Measurements from ENCODE around the gene ST6GALNAC3.

Gene ST6GALNAC3

GRCh38 chr1:76585980-76586674 is 511.6 kb downstream of the ST6GALNAC3 start:
- no CpG with 5 or more reads among the region's 4 CpGs for WGBS (ENCODE audit: extremely low coverage, insufficient coverage, low lambda C conversion rate)
- H3K4me3 ChIP-seq (ENCODE audit: low read length) = no peak overlapping the region

GRCh38 chr1:76587212-76587611 is 512.7 kb downstream of the ST6GALNAC3 start:
- no peaks in the 10 kb centered on the region for H3K36me3 ChIP-seq (ENCODE audit: control insufficient read depth, insufficient read depth, low read length)
- no CpG with 5 or more reads among the region's 9 CpGs for WGBS (ENCODE audit: extremely low coverage, insufficient coverage, low lambda C conversion rate)
- no peak overlapping the region for H3K9ac ChIP-seq (ENCODE audit: low read length)
- H3K27me3 ChIP-seq (ENCODE audit: insufficient read depth, low read length, poor library complexity) = no peaks in the 10 kb centered on the region
- no peaks in the 10 kb centered on the region for H3K4me1 ChIP-seq (ENCODE audit: control insufficient read depth, low read depth, low read length)
- H3K4me2 ChIP-seq (ENCODE audit: low read length) = no peak overlapping the region
- no peak overlapping the region for H3K4ac ChIP-seq (ENCODE audit: low read depth, low read length)
- no peak overlapping the region for H2BK5ac ChIP-seq (ENCODE audit: low read length)
- no peak for DNase-seq
- no peak overlapping the region for H2BK120ac ChIP-seq (ENCODE audit: low read depth, low read length)
- no peak overlapping the region for H4K8ac ChIP-seq (ENCODE audit: low read depth, low read length)
- no peak overlapping the region for H3K27ac ChIP-seq (ENCODE audit: low read depth, low read length)
- no peak overlapping the region for H4K5ac ChIP-seq (ENCODE audit: low read length)
- H3K79me1 ChIP-seq (ENCODE audit: low read length) = no peaks in the 10 kb centered on the region
- H3K23ac ChIP-seq (ENCODE audit: low read length) = no peak overlapping the region
- H3K79me2 ChIP-seq (ENCODE audit: control insufficient read depth, insufficient read depth, low read length) = no peaks in the 10 kb centered on the region
- no peak overlapping the region for H3K4me3 ChIP-seq (ENCODE audit: low read length)
- H2AK5ac ChIP-seq (ENCODE audit: low read length) = no peak overlapping the region
- no peak overlapping the region for H3K56ac ChIP-seq (ENCODE audit: low read length)
- no peak overlapping the region for H3K18ac ChIP-seq (ENCODE audit: low read length)
- no peak overlapping the region for H2BK15ac ChIP-seq (replicated peaks; ENCODE audit: low read depth)

More at GRCh38 chr1:76585980-76586674, 511.6 kb downstream of the ST6GALNAC3 start:
- Histone ChIP-seq H3K36me3 (ENCODE audit: control insufficient read depth, insufficient read depth, low read length) (no peaks in the 10 kb centered on the region), H3K4me2 (ENCODE audit: low read length) (no peak overlapping the region), H3K27me3 (ENCODE audit: insufficient read depth, low read length, poor library complexity) (no peaks in the 10 kb centered on the region), H2BK5ac (ENCODE audit: low read length) (no peak overlapping the region), H2BK15ac (replicated peaks; ENCODE audit: low read depth) (no peak overlapping the region), H3K4ac (ENCODE audit: low read depth, low read length) (no peak overlapping the region), H4K8ac (ENCODE audit: low read depth, low read length) (no peak overlapping the region), H2AK5ac (ENCODE audit: low read length) (no peak overlapping the region), H4K5ac (ENCODE audit: low read length) (no peak overlapping the region), H2BK120ac (ENCODE audit: low read depth, low read length) (no peak overlapping the region), H3K18ac (ENCODE audit: low read length) (no peak overlapping the region), H3K27ac (ENCODE audit: low read depth, low read length) (no peak overlapping the region), H3K56ac (ENCODE audit: low read length) (no peak overlapping the region), H3K79me2 (ENCODE audit: control insufficient read depth, insufficient read depth, low read length) (no peaks in the 10 kb centered on the region), H3K4me1 (ENCODE audit: control insufficient read depth, low read depth, low read length) (no peaks in the 10 kb centered on the region), H3K79me1 (ENCODE audit: low read length) (no peaks in the 10 kb centered on the region), H3K23ac (ENCODE audit: low read length) (no peak overlapping the region), H3K9ac (ENCODE audit: low read length) (no peak overlapping the region)
- DNase-seq = no peak

- Histone ChIP-seq H4K8ac (ENCODE audit: low read depth, low read length) (no peak overlapping the region), H3K79me2 (ENCODE audit: control insufficient read depth, insufficient read depth, low read length) (no peaks in the 10 kb centered on the region), H3K4me3 (ENCODE audit: low read length) (no peak overlapping the region), H2AK5ac (ENCODE audit: low read length) (no peak overlapping the region), H4K5ac (ENCODE audit: low read length) (no peak overlapping the region), H3K4me1 (ENCODE audit: control insufficient read depth, low read depth, low read length) (no peaks in the 10 kb centered on the region), H3K23ac (ENCODE audit: low read length) (no peak overlapping the region), H3K36me3 (ENCODE audit: control insufficient read depth, insufficient read depth, low read length) (no peaks in the 10 kb centered on the region), H3K4ac (ENCODE audit: low read depth, low read length) (no peak overlapping the region), H2BK5ac (ENCODE audit: low read length) (no peak overlapping the region), H3K18ac (ENCODE audit: low read length) (no peak overlapping the region), H2BK120ac (ENCODE audit: low read depth, low read length) (no peak overlapping the region), H3K27ac (ENCODE audit: low read depth, low read length) (no peak overlapping the region), H3K4me2 (ENCODE audit: low read length) (no peak overlapping the region), H3K79me1 (ENCODE audit: low read length) (no peaks in the 10 kb centered on the region), H3K27me3 (ENCODE audit: insufficient read depth, low read length, poor library complexity) (no peaks in the 10 kb centered on the region), H3K56ac (ENCODE audit: low read length) (no peak overlapping the region), H2BK15ac (replicated peaks; ENCODE audit: low read depth) (no peak overlapping the region), H3K9ac (ENCODE audit: low read length) (no peak overlapping the region)
- no peak for DNase-seq
- no CpG with 5 or more reads among the region's 1 CpG for WGBS (ENCODE audit: extremely low coverage, insufficient coverage, low lambda C conversion rate)
Observed at GRCh38 chr1:76591461-76591860, 516.9 kb downstream of the ST6GALNAC3 start.

GRCh38 chr1:76591963-76592362 is 517.4 kb downstream of the ST6GALNAC3 start:
- Histone ChIP-seq H3K56ac (ENCODE audit: low read length) (no peak overlapping the region), H3K36me3 (ENCODE audit: control insufficient read depth, insufficient read depth, low read length) (no peaks in the 10 kb centered on the region), H3K9ac (ENCODE audit: low read length) (no peak overlapping the region), H3K27me3 (ENCODE audit: insufficient read depth, low read length, poor library complexity) (no peaks in the 10 kb centered on the region), H2BK120ac (ENCODE audit: low read depth, low read length) (no peak overlapping the region), H3K79me1 (ENCODE audit: low read length) (no peaks in the 10 kb centered on the region), H2AK5ac (ENCODE audit: low read length) (no peak overlapping the region), H4K8ac (ENCODE audit: low read depth, low read length) (no peak overlapping the region), H3K4ac (ENCODE audit: low read depth, low read length) (no peak overlapping the region), H3K79me2 (ENCODE audit: control insufficient read depth, insufficient read depth, low read length) (no peaks in the 10 kb centered on the region), H2BK15ac (replicated peaks; ENCODE audit: low read depth) (no peak overlapping the region), H3K4me3 (ENCODE audit: low read length) (no peak overlapping the region), H3K23ac (ENCODE audit: low read length) (no peak overlapping the region), H3K27ac (ENCODE audit: low read depth, low read length) (no peak overlapping the region), H2BK5ac (ENCODE audit: low read length) (no peak overlapping the region), H4K5ac (ENCODE audit: low read length) (no peak overlapping the region), H3K4me1 (ENCODE audit: control insufficient read depth, low read depth, low read length) (no peaks in the 10 kb centered on the region), H3K18ac (ENCODE audit: low read length) (no peak overlapping the region), H3K4me2 (ENCODE audit: low read length) (no peak overlapping the region)
- DNase-seq = no peak
- WGBS (ENCODE audit: extremely low coverage, insufficient coverage, low lambda C conversion rate) = no CpG with 5 or more reads among the region's 2 CpGs

GRCh38 chr1:76593141-76593540 is 518.6 kb downstream of the ST6GALNAC3 start:
- Histone ChIP-seq H3K27me3 (ENCODE audit: insufficient read depth, low read length, poor library complexity) (no peaks in the 10 kb centered on the region), H3K4me3 (ENCODE audit: low read length) (no peak overlapping the region)

GRCh38 chr1:76593618-76594017 is 519.1 kb downstream of the ST6GALNAC3 start:
- H3K56ac ChIP-seq (ENCODE audit: low read length) = no peak overlapping the region
- WGBS (ENCODE audit: extremely low coverage, insufficient coverage, low lambda C conversion rate) = no CpG with 5 or more reads among the region's 3 CpGs
- H3K18ac ChIP-seq (ENCODE audit: low read length) = no peak overlapping the region
- no peaks in the 10 kb centered on the region for H3K4me1 ChIP-seq (ENCODE audit: control insufficient read depth, low read depth, low read length)
- no peak overlapping the region for H2BK5ac ChIP-seq (ENCODE audit: low read length)
- no peaks in the 10 kb centered on the region for H3K36me3 ChIP-seq (ENCODE audit: control insufficient read depth, insufficient read depth, low read length)
- no peak overlapping the region for H3K4ac ChIP-seq (ENCODE audit: low read depth, low read length)
- no peaks in the 10 kb centered on the region for H3K27me3 ChIP-seq (ENCODE audit: insufficient read depth, low read length, poor library complexity)
- H3K79me1 ChIP-seq (ENCODE audit: low read length) = no peaks in the 10 kb centered on the region
- no peak overlapping the region for H4K8ac ChIP-seq (ENCODE audit: low read depth, low read length)
- H3K27ac ChIP-seq (ENCODE audit: low read depth, low read length) = no peak overlapping the region
- no peak overlapping the region for H2BK15ac ChIP-seq (replicated peaks; ENCODE audit: low read depth)
- no peak overlapping the region for H2AK5ac ChIP-seq (ENCODE audit: low read length)
- H3K9ac ChIP-seq (ENCODE audit: low read length) = no peak overlapping the region
- no peak overlapping the region for H4K5ac ChIP-seq (ENCODE audit: low read length)
- peak; percentile 23 for DNase-seq
- no peak overlapping the region for H3K4me2 ChIP-seq (ENCODE audit: low read length)
- H3K4me3 ChIP-seq (ENCODE audit: low read length) = no peak overlapping the region
- H3K79me2 ChIP-seq (ENCODE audit: control insufficient read depth, insufficient read depth, low read length) = no peaks in the 10 kb centered on the region
- H2BK120ac ChIP-seq (ENCODE audit: low read depth, low read length) = no peak overlapping the region
- H3K23ac ChIP-seq (ENCODE audit: low read length) = no peak overlapping the region

More at GRCh38 chr1:76593141-76593540, 518.6 kb downstream of the ST6GALNAC3 start:
- H3K79me2 ChIP-seq (ENCODE audit: control insufficient read depth, insufficient read depth, low read length) = no peaks in the 10 kb centered on the region
- no peak overlapping the region for H2BK15ac ChIP-seq (replicated peaks; ENCODE audit: low read depth)
- H4K8ac ChIP-seq (ENCODE audit: low read depth, low read length) = no peak overlapping the region
- no peak overlapping the region for H2BK120ac ChIP-seq (ENCODE audit: low read depth, low read length)
- no peak overlapping the region for H3K27ac ChIP-seq (ENCODE audit: low read depth, low read length)
- no peaks in the 10 kb centered on the region for H3K79me1 ChIP-seq (ENCODE audit: low read length)
- no peak overlapping the region for H3K9ac ChIP-seq (ENCODE audit: low read length)
- H4K5ac ChIP-seq (ENCODE audit: low read length) = no peak overlapping the region
- H3K4ac ChIP-seq (ENCODE audit: low read depth, low read length) = no peak overlapping the region
- no peak overlapping the region for H3K56ac ChIP-seq (ENCODE audit: low read length)
- H2BK5ac ChIP-seq (ENCODE audit: low read length) = no peak overlapping the region
- H3K18ac ChIP-seq (ENCODE audit: low read length) = no peak overlapping the region
- no peak overlapping the region for H2AK5ac ChIP-seq (ENCODE audit: low read length)
- H3K4me2 ChIP-seq (ENCODE audit: low read length) = no peak overlapping the region
- no peaks in the 10 kb centered on the region for H3K4me1 ChIP-seq (ENCODE audit: control insufficient read depth, low read depth, low read length)
- DNase-seq = peak; percentile 66
- H3K36me3 ChIP-seq (ENCODE audit: control insufficient read depth, insufficient read depth, low read length) = no peaks in the 10 kb centered on the region
- no peak overlapping the region for H3K23ac ChIP-seq (ENCODE audit: low read length)

All from mesendoderm (in vitro differentiated cells).